ENCODE results near the gene HOXD11. TPM values are rescaled to one million over a fixed set of nuclear protein-coding genes. Genes with fewer than 3 reads are reported as not detected.

HOXD11 gene
- total and polyA plus RNA-seq, 2 of the 13 experiments (the other 11 are each of a cell fraction or from before 2014, with no cell fraction given), result not detected

DNA sequence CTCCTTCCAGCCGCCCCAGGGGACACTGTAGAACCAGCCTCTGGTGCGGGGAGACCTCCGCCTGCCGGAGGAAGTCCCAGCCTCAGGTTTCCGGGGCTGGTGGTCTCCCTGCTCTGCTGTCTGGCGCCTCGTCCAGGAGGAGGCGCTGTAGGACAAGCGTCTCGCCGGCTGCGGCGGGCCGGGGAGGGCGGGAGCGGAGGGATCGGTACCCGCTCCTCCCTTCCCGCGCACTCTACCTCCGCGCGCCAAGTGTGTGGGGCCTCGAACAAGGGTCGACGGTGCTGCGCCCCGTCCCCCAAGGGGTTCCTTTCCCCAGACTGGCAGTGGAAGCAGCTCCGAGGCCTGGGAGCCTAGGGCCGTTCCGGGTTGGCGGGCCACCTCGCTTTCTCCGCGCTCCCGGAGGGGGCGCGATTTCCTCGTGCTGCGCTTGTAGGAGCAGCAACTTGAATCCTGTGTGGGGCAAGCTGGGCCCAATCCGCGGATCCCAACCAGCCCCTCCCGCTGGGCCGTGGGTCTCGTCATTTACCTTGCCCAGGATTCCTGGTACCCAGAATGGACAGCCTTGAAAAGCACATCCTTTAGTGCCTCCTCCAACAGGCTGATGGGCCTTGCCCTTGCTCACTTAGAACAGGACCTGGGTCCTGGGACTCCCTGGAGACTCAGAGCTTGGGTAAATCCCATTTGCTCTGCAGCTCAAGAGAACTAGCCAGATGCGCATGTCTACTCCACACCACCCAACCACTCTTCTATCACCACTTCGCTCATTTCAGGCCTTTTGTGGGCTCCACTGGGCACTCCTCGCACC is 33.6 kb downstream of the HOXD11 start (continued):
- TF ChIP-seq PAX8 (CRISPR knock-in tag; IDR thresholded peaks at IDR 0.05; ENCODE audit: borderline replicate concordance), result no peak
- TF ChIP-seq PCBP1 (IDR thresholded peaks at IDR 0.05; ENCODE audit: borderline replicate concordance, low read depth, low read length), result 0 out of 2 replicates have a peak, but pooled peaks have one; percentile 70
- no peak for TF ChIP-seq NR2F2 (IDR thresholded peaks at IDR 0.05; ENCODE audit: borderline replicate concordance, low read depth)
- peak; percentile 63; the same call in 1 of the 2 replicates for TF ChIP-seq KIAA2018 (CRISPR knock-in tag; IDR thresholded peaks at IDR 0.05; ENCODE audit: borderline replicate concordance)
- TF ChIP-seq SNRNP70 (IDR thresholded peaks at IDR 0.05; ENCODE audit: low read depth, low read length), result no peak
- TF ChIP-seq, protein P1, sequence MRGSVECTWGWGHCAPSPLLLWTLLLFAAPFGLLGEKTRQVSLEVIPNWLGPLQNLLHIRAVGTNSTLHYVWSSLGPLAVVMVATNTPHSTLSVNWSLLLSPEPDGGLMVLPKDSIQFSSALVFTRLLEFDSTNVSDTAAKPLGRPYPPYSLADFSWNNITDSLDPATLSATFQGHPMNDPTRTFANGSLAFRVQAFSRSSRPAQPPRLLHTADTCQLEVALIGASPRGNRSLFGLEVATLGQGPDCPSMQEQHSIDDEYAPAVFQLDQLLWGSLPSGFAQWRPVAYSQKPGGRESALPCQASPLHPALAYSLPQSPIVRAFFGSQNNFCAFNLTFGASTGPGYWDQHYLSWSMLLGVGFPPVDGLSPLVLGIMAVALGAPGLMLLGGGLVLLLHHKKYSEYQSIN (CRISPR knock-in tag; IDR thresholded peaks at IDR 0.05; ENCODE audit: borderline replicate concordance), result no peak
- TF ChIP-seq, protein P2, sequence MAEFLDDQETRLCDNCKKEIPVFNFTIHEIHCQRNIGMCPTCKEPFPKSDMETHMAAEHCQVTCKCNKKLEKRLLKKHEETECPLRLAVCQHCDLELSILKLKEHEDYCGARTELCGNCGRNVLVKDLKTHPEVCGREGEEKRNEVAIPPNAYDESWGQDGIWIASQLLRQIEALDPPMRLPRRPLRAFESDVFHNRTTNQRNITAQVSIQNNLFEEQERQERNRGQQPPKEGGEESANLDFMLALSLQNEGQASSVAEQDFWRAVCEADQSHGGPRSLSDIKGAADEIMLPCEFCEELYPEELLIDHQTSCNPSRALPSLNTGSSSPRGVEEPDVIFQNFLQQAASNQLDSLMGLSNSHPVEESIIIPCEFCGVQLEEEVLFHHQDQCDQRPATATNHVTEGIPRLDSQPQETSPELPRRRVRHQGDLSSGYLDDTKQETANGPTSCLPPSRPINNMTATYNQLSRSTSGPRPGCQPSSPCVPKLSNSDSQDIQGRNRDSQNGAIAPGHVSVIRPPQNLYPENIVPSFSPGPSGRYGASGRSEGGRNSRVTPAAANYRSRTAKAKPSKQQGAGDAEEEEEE (CRISPR knock-in tag; IDR thresholded peaks at IDR 0.05; ENCODE audit: borderline replicate concordance), result peak; percentile 49; the same call in 1 of the 2 replicates
- TF ChIP-seq HOXA9 (CRISPR knock-in tag; IDR thresholded peaks at IDR 0.05; ENCODE audit: borderline replicate concordance), result no peak
- TF ChIP-seq SMC3 (IDR thresholded peaks at IDR 0.05; ENCODE audit: low read length), result peak; percentile 75
- TF ChIP-seq, protein P3, sequence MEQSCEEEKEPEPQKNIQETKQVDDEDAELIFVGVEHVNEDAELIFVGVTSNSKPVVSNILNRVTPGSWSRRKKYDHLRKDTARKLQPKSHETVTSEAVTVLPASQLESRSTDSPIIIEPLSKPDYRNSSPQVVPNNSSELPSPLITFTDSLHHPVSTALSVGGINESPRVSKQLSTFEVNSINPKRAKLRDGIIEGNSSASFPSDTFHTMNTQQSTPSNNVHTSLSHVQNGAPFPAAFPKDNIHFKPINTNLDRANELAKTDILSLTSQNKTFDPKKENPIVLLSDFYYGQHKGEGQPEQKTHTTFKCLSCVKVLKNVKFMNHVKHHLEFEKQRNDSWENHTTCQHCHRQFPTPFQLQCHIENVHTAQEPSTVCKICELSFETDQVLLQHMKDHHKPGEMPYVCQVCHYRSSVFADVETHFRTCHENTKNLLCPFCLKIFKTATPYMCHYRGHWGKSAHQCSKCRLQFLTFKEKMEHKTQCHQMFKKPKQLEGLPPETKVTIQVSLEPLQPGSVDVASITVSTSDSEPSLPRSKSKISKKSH (CRISPR knock-in tag; IDR thresholded peaks at IDR 0.05; ENCODE audit: borderline replicate concordance), result peak; percentile 67
- 0 out of 2 replicates have a peak, but pooled peaks have one; percentile 51 for TF ChIP-seq ZNF546 (CRISPR knock-in tag; conservative IDR thresholded peaks at IDR 0.05)
- TF ChIP-seq GTF2F1 (IDR thresholded peaks at IDR 0.05; ENCODE audit: low read length), result no peak
- peak; percentile 25; the same call in 1 of the 2 replicates for TF ChIP-seq KLF6 (CRISPR knock-in tag; IDR thresholded peaks at IDR 0.05)
- peak; percentile 74; the same call in 1 of the 2 replicates for TF ChIP-seq ZNF768 (CRISPR knock-in tag; IDR thresholded peaks at IDR 0.05)
- 0 out of 2 replicates have a peak, but pooled peaks have one; percentile 37 for TF ChIP-seq AKAP8 (CRISPR knock-in tag; IDR thresholded peaks at IDR 0.05)
